IMR-90 (cell line): Measurements from ENCODE around the gene ZNF296. TPM values are rescaled to one million over a fixed set of nuclear protein-coding genes. Genes with fewer than 3 reads are reported as not detected.

ENCODE experiments used
- ATAC-seq: fragments of 200-7000 bp; cut with Tn5 transposase; 2 replicates; pipeline ENCODE4 v1.9.1; 2020; ENCODE audit warnings: low read depth, mild to moderate bottlenecking, moderate library complexity
- BruUV-seq: library from RNA; stranded (reverse); fragments of 400-500 nt; replicated peaks from 2 replicates; lab custom pipeline; 2021; lab: Mats Ljungman, UMichigan
- CTCF ChIA-PET: fragments of 300-600 bp; formaldehyde crosslinking; extraction: SDS; loops from one replicate; lab custom pipeline; 2021; ENCODE audit warnings: antibody characterized with exemption; lab: Yijun Ruan, JAX
- POLR2A ChIA-PET: fragments of 300-600 bp; sonication (Branson Sonifier 250); formaldehyde crosslinking; loops from one replicate; lab custom pipeline; 2022; ENCODE audit warnings: antibody characterized with exemption; ENCODE audit not compliant: unreplicated experiment; lab: Charles Lee
- DNase-seq: peaks from one replicate; pipeline ENCODE4 v3.0.0; 2013
- H2AFZ ChIP-seq: replicated peaks from 2 replicates; pipeline ENCODE3; 2013; ENCODE audit warnings: low read length, mild to moderate bottlenecking; ENCODE audit not compliant: poor library complexity
- H2AK5ac ChIP-seq: 2 replicates; pipeline ENCODE4 v1.6.1; 2013; ENCODE audit warnings: low read depth, low read length, inconsistent platforms
- H2AK9ac ChIP-seq: replicated peaks from 2 replicates; pipeline ENCODE3; 2013; ENCODE audit warnings: mild to moderate bottlenecking, low read depth, low read length, moderate library complexity; ENCODE audit not compliant: poor library complexity
- H2BK120ac ChIP-seq: 2 replicates; pipeline ENCODE4 v1.6.1; 2013; ENCODE audit warnings: low read depth, low read length, inconsistent platforms
- H2BK15ac ChIP-seq: 3 replicates; pipeline ENCODE4 v1.6.1; 2013; ENCODE audit warnings: low read depth, low read length, inconsistent platforms
- H2BK20ac ChIP-seq: 2 replicates; pipeline ENCODE4 v1.6.1; 2013; ENCODE audit warnings: low read depth, mild to moderate bottlenecking, inconsistent platforms, low read length, moderate library complexity
- H2BK5ac ChIP-seq: 2 replicates; pipeline ENCODE4 v1.6.1; 2013; ENCODE audit warnings: mild to moderate bottlenecking, low read depth, low read length, inconsistent platforms; ENCODE audit not compliant: poor library complexity, severe bottlenecking
- H3K14ac ChIP-seq: replicated peaks from 2 replicates; pipeline ENCODE4 v1.6.1; 2013; ENCODE audit warnings: low read depth, low read length, inconsistent platforms
- H3K18ac ChIP-seq: 2 replicates; pipeline ENCODE4 v1.6.1; 2013; ENCODE audit warnings: low read depth, low read length, control low read depth
- H3K23ac ChIP-seq: 2 replicates; pipeline ENCODE4 v1.6.1; 2013; ENCODE audit warnings: low read depth, low read length, inconsistent platforms
- H3K27ac ChIP-seq: 2 replicates; pipeline ENCODE4 v1.5.1; 2013; ENCODE audit warnings: mild to moderate bottlenecking, control low read depth, low read length; ENCODE audit not compliant: insufficient read depth
- H3K27me3 ChIP-seq: 2 replicates; pipeline ENCODE4 v1.6.1; 2013; ENCODE audit warnings: low read length; ENCODE audit not compliant: control insufficient read depth, insufficient read depth
- H3K36me3 ChIP-seq: 2 replicates; pipeline ENCODE4 v1.6.1; 2013; ENCODE audit warnings: low read length, mixed read lengths; ENCODE audit not compliant: control insufficient read depth, insufficient read depth
- H3K4ac ChIP-seq: 2 replicates; pipeline ENCODE4 v1.6.1; 2013; ENCODE audit warnings: low read depth, low read length, inconsistent platforms
- H3K4me1 ChIP-seq: 2 replicates; pipeline ENCODE4 v1.6.1; 2013; ENCODE audit warnings: low read length, mixed read lengths; ENCODE audit not compliant: control insufficient read depth, insufficient read depth
- H3K4me2 ChIP-seq: 2 replicates; pipeline ENCODE4 v1.6.1; 2013; ENCODE audit warnings: low read depth, mild to moderate bottlenecking, control low read depth, low read length, moderate library complexity
- H3K4me3 ChIP-seq: 2 replicates; pipeline ENCODE4 v1.5.1; 2013; ENCODE audit warnings: low read depth, mild to moderate bottlenecking, control low read depth, low read length, moderate library complexity; ENCODE audit not compliant: insufficient read depth
- H3K56ac ChIP-seq: 2 replicates; pipeline ENCODE4 v1.6.1; 2013; ENCODE audit warnings: low read length, inconsistent platforms; ENCODE audit not compliant: insufficient read depth; ENCODE audit errors: extremely low read depth
- H3K79me1 ChIP-seq, 2 experiments: 2 replicates each; pipeline ENCODE4 v1.6.1; 2013; ENCODE audit warnings: low read length in 2 of 2, inconsistent platforms in 1 of 2, low read depth in 1 of 2
- H3K9ac ChIP-seq: 2 replicates; pipeline ENCODE4 v1.6.1; 2013; ENCODE audit warnings: low read depth, low read length, control low read depth
- H3K9me1 ChIP-seq: 2 replicates; pipeline ENCODE4 v1.6.1; 2013; ENCODE audit warnings: low read length, inconsistent platforms; ENCODE audit not compliant: insufficient read depth
- H3K9me3 ChIP-seq: 2 replicates; pipeline ENCODE4 v1.6.1; 2013; ENCODE audit warnings: low read length; ENCODE audit not compliant: control insufficient read depth, insufficient read depth
- H4K20me1 ChIP-seq: 2 replicates; pipeline ENCODE4 v1.6.1; 2013; ENCODE audit warnings: low read length, inconsistent platforms; ENCODE audit not compliant: insufficient read depth
- H4K5ac ChIP-seq: 2 replicates; pipeline ENCODE4 v1.6.1; 2013; ENCODE audit warnings: mild to moderate bottlenecking, low read depth, low read length, control low read depth
- H4K8ac ChIP-seq, 2 experiments: 2 replicates each; pipeline ENCODE4 v1.6.1; 2013; ENCODE audit warnings: low read depth in 2 of 2, low read length in 2 of 2, control low read depth in 1 of 2, inconsistent platforms in 1 of 2
- H4K91ac ChIP-seq: 2 replicates; pipeline ENCODE4 v1.6.1; 2013; ENCODE audit warnings: low read depth, low read length, inconsistent platforms; ENCODE audit not compliant: insufficient read depth
- BHLHE40 ChIP-seq: fragments of 150-350 bp; IDR thresholded peaks from 2 replicates; pipeline ENCODE4 v1.6.1; 2016; ENCODE audit warnings: mild to moderate bottlenecking, low read depth, low read length
- MAFK ChIP-seq: IDR thresholded peaks from 2 replicates; pipeline ENCODE4 v1.6.1; 2012; ENCODE audit warnings: low read depth, low read length, improper control_type of control experiment
- MAZ ChIP-seq: IDR thresholded peaks from 2 replicates; pipeline ENCODE4 v1.6.1; 2012; ENCODE audit warnings: low read depth, mild to moderate bottlenecking, low read length, improper control_type of control experiment, moderate library complexity, borderline replicate concordance
- MXI1 ChIP-seq: IDR thresholded peaks from 2 replicates; pipeline ENCODE4 v1.6.1; 2012; ENCODE audit warnings: low read depth, mild to moderate bottlenecking, low read length, moderate library complexity, borderline replicate concordance
- RAD21 ChIP-seq: IDR thresholded peaks from 2 replicates; pipeline ENCODE4 v1.6.1; 2012; ENCODE audit warnings: low read length, improper control_type of control experiment
- WGBS, 2 experiments: methylation state at CpG; one replicate each; pipeline versions ENCODE4 v1.1.5 to v1.1.7; 2013; ENCODE audit warnings: missing lambda C conversion rate in 2 of 2; ENCODE audit not compliant: insufficient read length in 1 of 2; ENCODE audit errors: extremely low coverage in 2 of 2; 5-methylcytosine and 5-hydroxymethylcytosine counted together
- dilution Hi-C: fragments of 300-500 bp; cut with HindIII; formaldehyde crosslinking; loops from one replicate; pipeline ENCODE4 v1.14.3; 2018; ENCODE audit warnings: low sequenced_read_pairs; ENCODE audit not compliant: unreplicated experiment
- in situ Hi-C: fragments of 300-500 bp; cut with MboI; formaldehyde crosslinking; loops from 3 replicates; pipeline ENCODE4 v1.14.3; 2019; ENCODE audit warnings: low sequenced_read_pairs, inconsistent platforms, mixed read lengths
- intact Hi-C: fragments of 100-400 bp; cut with micrococcal nuclease; formaldehyde crosslinking; loops from 2 replicates; pipeline ENCODE4 v1.10.0; 2022
- polyA plus RNA-seq, 3 experiments: library from polyadenylated mRNA; depleted of rRNA; stranded (reverse); fragments of >200 nt; gene quantifications; 2 replicates each; pipeline ENCODE4 v1.2.3, GENCODE V29; 2012; ENCODE audit warnings: low replicate concordance in 1 of 3
- total RNA-seq: library from RNA; depleted of rRNA; stranded (reverse); fragments of >200 nt; gene quantifications from 2 replicates; pipeline ENCODE4 v1.2.3, GENCODE V29; 2012
- TF ChIP-seq, protein P1 (sequence below): fragments of 150-350 bp; IDR thresholded peaks from 2 replicates; pipeline ENCODE4 v1.6.1; 2016; ENCODE audit warnings: low read depth, mild to moderate bottlenecking, low read length, moderate library complexity, borderline replicate concordance

Gene ZNF296
- total and polyA plus RNA-seq, 2 of the 4 experiments (the other 2 are of a cell fraction) = 0.10 TPM; not detected in 1

DNA sequence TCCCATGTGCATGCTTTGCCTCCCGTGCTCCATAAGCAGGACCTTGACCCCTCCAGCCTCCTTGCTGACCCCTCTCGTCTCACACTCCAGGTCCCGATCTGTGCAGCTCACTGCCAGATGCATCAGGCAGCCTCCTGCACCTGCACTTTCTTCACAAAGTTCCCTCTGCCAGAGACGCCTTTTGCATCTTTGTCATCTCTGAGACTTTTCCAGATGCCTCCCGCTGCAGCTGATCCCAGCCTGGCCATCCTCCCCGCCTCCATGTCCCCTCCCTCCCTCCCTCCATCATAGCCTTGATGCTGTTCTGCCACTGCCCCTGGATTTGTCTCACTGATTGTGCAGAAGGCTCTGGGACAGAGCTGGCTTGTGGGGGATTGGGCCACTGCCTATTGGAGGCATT lies 46.6 kb upstream of the ZNF296 start:
- POLR2A ChIA-PET = no interaction called here
- in situ Hi-C loops = no loop called here
- 69% methylated on average over 3 of the region's 6 CpGs; no CpG with 5 or more reads in 1 of the 2 experiments for WGBS, 2 experiments

More for the DNA sequence above, 46.6 kb upstream of the ZNF296 start:
- Histone ChIP-seq H3K27ac (no peak overlapping the region), H2AFZ (no peak overlapping the region), H3K4ac (no peak overlapping the region), H3K4me1 (no peaks in the 10 kb centered on the region), H4K8ac (no peak overlapping the region), H4K20me1 (peaks cover 82% of the 10 kb centered on the region), H3K9me1 (peaks cover 3% of the 10 kb centered on the region; the same call in 1 of the 2 replicates), H3K18ac (no peak overlapping the region), H2AK9ac (no peak overlapping the region), H2BK15ac (no peak overlapping the region), H3K36me3 (peaks cover 2% of the 10 kb centered on the region; the same call in 1 of the 2 replicates), H3K9me3 (no peaks in the 10 kb centered on the region), H4K5ac (no peak overlapping the region), H3K9ac (no peak overlapping the region), H2AK5ac (no peak overlapping the region), H2BK120ac (no peak overlapping the region), H3K27me3 (no peaks in the 10 kb centered on the region), H3K23ac (no peak overlapping the region), H4K91ac (no peak overlapping the region), H2BK5ac (no peak overlapping the region), H3K4me2 (no peak overlapping the region), H3K56ac (no peak overlapping the region), H3K14ac (no peak overlapping the region), H3K4me3 (no peak overlapping the region), H2BK20ac (no peak overlapping the region), H3K79me1 (peaks cover 40 to 86% of the 10 kb centered on the region in 2 experiments)
- no TSS peak for BruUV-seq
- TF ChIP-seq MAZ = no peak
- TF ChIP-seq BHLHE40 = no peak
- no peak for TF ChIP-seq RAD21
- no peak for TF ChIP-seq MAFK
- TF ChIP-seq, protein P1, sequence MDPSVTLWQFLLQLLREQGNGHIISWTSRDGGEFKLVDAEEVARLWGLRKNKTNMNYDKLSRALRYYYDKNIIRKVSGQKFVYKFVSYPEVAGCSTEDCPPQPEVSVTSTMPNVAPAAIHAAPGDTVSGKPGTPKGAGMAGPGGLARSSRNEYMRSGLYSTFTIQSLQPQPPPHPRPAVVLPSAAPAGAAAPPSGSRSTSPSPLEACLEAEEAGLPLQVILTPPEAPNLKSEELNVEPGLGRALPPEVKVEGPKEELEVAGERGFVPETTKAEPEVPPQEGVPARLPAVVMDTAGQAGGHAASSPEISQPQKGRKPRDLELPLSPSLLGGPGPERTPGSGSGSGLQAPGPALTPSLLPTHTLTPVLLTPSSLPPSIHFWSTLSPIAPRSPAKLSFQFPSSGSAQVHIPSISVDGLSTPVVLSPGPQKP = no peak
- TF ChIP-seq MXI1 = no peak
- CTCF ChIA-PET = no interaction called here
- DNase-seq (no peak), ATAC-seq (no peak)
- dilution Hi-C loops (no loop called here), intact Hi-C loops (no loop called here)
